Fibroblast of lung (primary cell): ENCODE results near the gene ITGAE. TPM values are rescaled to one million over a fixed set of nuclear protein-coding genes. Genes with fewer than 3 reads are reported as not detected.

ENCODE experiments used
- DNase-seq, 2 donors: peaks; one replicate each; pipeline versions ENCODE4 v3.0.0 to v3.0.0-alpha.2; 2010; ENCODE audit warnings: low read depth in 2 of 2
- H2AFZ ChIP-seq: 2 replicates; pipeline ENCODE4 v1.5.1; 2012; ENCODE audit warnings: low read length, control low read depth, inconsistent platforms
- H3K27ac ChIP-seq: 2 replicates; pipeline ENCODE4 v1.5.1; 2011; ENCODE audit warnings: low read length, control low read depth; ENCODE audit not compliant: insufficient read depth
- H3K27me3 ChIP-seq: 2 replicates; pipeline ENCODE4 v1.5.1; 2011; ENCODE audit warnings: mild to moderate bottlenecking, low read length; ENCODE audit not compliant: control insufficient read depth, insufficient read depth
- H3K36me3 ChIP-seq: 2 replicates; pipeline ENCODE4 v1.5.1; 2011; ENCODE audit warnings: low read length; ENCODE audit not compliant: control insufficient read depth, insufficient read depth
- H3K4me1 ChIP-seq: 2 replicates; pipeline ENCODE4 v1.5.1; 2011; ENCODE audit warnings: low read length; ENCODE audit not compliant: control insufficient read depth, insufficient read depth; ENCODE audit errors: extremely low read depth
- H3K4me2 ChIP-seq: 2 replicates; pipeline ENCODE4 v1.5.1; 2011; ENCODE audit warnings: low read length, control low read depth; ENCODE audit not compliant: insufficient read depth; ENCODE audit errors: extremely low read depth
- H3K4me3 ChIP-seq, 4 experiments: fragments of 200-600 bp in 1 of 4; sonication (generic) in 1 of 4; replicated peaks in 1 of 4; 2 replicates each; pipeline ENCODE4 v1.5.1; 2011 to 2016; ENCODE audit warnings: low read length in 4 of 4, low read depth in 3 of 4, mild to moderate bottlenecking in 3 of 4, control low read depth in 2 of 4, inconsistent platforms in 1 of 4, mixed read lengths in 1 of 4; ENCODE audit not compliant: insufficient read depth in 1 of 4; ENCODE audit errors: control extremely low read depth in 1 of 4
- H3K79me2 ChIP-seq: 2 replicates; pipeline ENCODE4 v1.5.1; 2012; ENCODE audit warnings: mild to moderate bottlenecking, low read length, inconsistent platforms; ENCODE audit not compliant: control insufficient read depth, insufficient read depth
- H3K9ac ChIP-seq: 2 replicates; pipeline ENCODE4 v1.5.1; 2011; ENCODE audit warnings: mild to moderate bottlenecking, low read length, control low read depth; ENCODE audit not compliant: insufficient read depth
- H3K9me3 ChIP-seq: 2 replicates; pipeline ENCODE4 v1.5.1; 2012; ENCODE audit warnings: low read depth, low read length; ENCODE audit not compliant: control insufficient read depth, insufficient read depth
- H4K20me1 ChIP-seq: 2 replicates; pipeline ENCODE4 v1.5.1; 2011; ENCODE audit warnings: low read length; ENCODE audit not compliant: control insufficient read depth, insufficient read depth; ENCODE audit errors: extremely low read depth
- CTCF ChIP-seq, 2 donors: IDR thresholded peaks in 1 of 2; conservative IDR thresholded peaks in 1 of 2; 1 replicate in 1 of 2; 2 replicates in 1 of 2; pipeline ENCODE4 v1.5.1; 2011 to 2012; ENCODE audit warnings: low read length in 2 of 2, control low read depth in 1 of 2, inconsistent platforms in 1 of 2, low read depth in 1 of 2, mild to moderate bottlenecking in 1 of 2
- EZH2 ChIP-seq: IDR thresholded peaks from 2 replicates; pipeline ENCODE4 v1.5.1; 2012; ENCODE audit warnings: low read length, control low read depth, mild to moderate bottlenecking; ENCODE audit errors: missing control alignments
- polyA plus RNA-seq, 2 donors: library from polyadenylated mRNA; depleted of rRNA in 1 of 2; stranded (reverse) in 1 of 2; unstranded in 1 of 2; fragments of >200 nt; gene quantifications; 2 replicates each; pipeline ENCODE4 v1.2.1, GENCODE V29; 2011 to 2012; ENCODE audit warnings: missing spikeins in 1 of 2
- total RNA-seq: library from RNA; depleted of rRNA; stranded (reverse); fragments of >200 nt; gene quantifications from 2 replicates; pipeline ENCODE4 v1.2.1, GENCODE V29; 2014

Gene ITGAE
- total and polyA plus RNA-seq, 2 donors (not counting 1 experiment from before 2014, with no cell fraction given): 29.7 to 72.5 TPM

- no peak for DNase-seq
- Histone ChIP-seq H3K27me3 (no peaks in the 10 kb centered on the region), H2AFZ (no peak overlapping the region), H3K36me3 (no peaks in the 10 kb centered on the region), H3K9me3 (no peaks in the 10 kb centered on the region), H4K20me1 (no peaks in the 10 kb centered on the region), H3K9ac (no peak overlapping the region), H3K4me3 (no peak overlapping the region), H3K4me1 (no peaks in the 10 kb centered on the region), H3K27ac (no peak overlapping the region), H3K4me2 (no peak overlapping the region), H3K79me2 (no peaks in the 10 kb centered on the region)
- TF ChIP-seq EZH2 (no peak), CTCF (conservative IDR thresholded peaks at IDR 0.05 in 1 of 2, IDR thresholded peaks at IDR 0.05 in 1 of 2; ENCODE audit: low read depth in 1 of 2, low read length in 2 of 2) (no peak)
These were observed 119.4 kb downstream of the ITGAE start for GRCh38 chr17:3681565-3681964.

DNA sequence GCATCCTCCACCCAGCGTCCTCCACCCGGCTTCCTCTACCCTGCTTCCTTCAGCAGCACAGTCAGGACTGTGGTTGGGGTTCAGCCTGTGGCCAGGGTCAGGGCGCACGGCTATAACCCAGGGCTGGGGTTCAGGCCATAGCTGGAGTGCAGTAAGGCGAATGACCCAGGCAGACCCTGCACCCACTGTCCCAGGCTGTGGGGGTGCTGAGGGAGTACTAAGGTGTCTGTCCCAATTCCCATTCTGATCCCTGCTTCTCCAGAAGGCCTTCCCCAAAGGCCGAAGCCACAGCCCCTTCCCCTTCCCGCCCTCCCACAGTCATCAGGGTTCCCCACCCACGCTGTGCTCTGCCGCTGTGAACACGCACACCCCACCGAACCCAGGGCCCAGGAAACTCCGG is 119.9 kb downstream of the ITGAE start:
- TF ChIP-seq CTCF (conservative IDR thresholded peaks at IDR 0.05 in 1 of 2, IDR thresholded peaks at IDR 0.05 in 1 of 2; ENCODE audit: low read depth in 1 of 2, low read length in 2 of 2) (no peak), EZH2 (no peak)
- Histone ChIP-seq H3K27ac (no peak overlapping the region), H3K9me3 (no peaks in the 10 kb centered on the region)

DNA sequence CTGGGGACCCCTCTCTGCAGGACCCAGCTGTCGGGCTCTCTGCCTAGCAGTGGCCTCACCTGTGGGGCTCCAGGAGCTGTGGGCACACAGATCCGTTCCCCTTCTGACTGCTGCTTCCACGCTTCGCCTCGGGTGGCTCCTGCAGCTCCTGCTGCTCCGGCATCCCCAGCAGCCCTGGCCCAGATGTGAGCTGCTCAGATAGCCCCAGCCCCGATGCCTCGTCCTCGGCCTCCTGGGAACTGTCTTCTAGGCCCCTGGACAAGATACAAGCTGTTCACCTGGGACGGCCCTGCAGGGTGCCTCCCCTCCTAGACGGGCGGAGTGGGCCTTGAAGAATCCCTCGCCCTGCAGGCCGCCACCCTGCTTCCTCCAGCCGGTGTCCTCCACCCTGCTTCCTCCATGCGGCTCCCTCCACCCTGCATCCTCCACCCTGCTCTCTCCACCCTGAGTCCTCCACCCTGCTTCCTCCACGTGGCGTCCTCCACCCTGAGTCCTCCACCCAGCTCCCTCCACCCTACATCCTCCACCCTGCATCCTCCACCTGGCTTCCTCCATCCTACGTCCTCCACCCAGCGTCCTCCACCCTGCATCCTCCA is 121.4 kb downstream of the ITGAE start:
- DNase-seq: no peak
- no peaks in the 10 kb centered on the region for H4K20me1 ChIP-seq
- no peaks in the 10 kb centered on the region for H3K27me3 ChIP-seq
- H3K9me3 ChIP-seq: no peaks in the 10 kb centered on the region
- H3K4me3 ChIP-seq: no peak overlapping the region
- H3K4me1 ChIP-seq: no peaks in the 10 kb centered on the region
- no peak for TF ChIP-seq EZH2
- no peak for TF ChIP-seq CTCF (conservative IDR thresholded peaks at IDR 0.05 in 1 of 2, IDR thresholded peaks at IDR 0.05 in 1 of 2; ENCODE audit: low read depth in 1 of 2, low read length in 2 of 2)
- no peak overlapping the region for H2AFZ ChIP-seq
- H3K9ac ChIP-seq: no peak overlapping the region
- no peaks in the 10 kb centered on the region for H3K79me2 ChIP-seq
- H3K4me2 ChIP-seq: no peak overlapping the region
- no peak overlapping the region for H3K27ac ChIP-seq
- H3K36me3 ChIP-seq: no peaks in the 10 kb centered on the region

More for the DNA sequence above, 119.9 kb downstream of the ITGAE start:
- H3K4me3 ChIP-seq: no peak overlapping the region
- no peak overlapping the region for H3K4me2 ChIP-seq
- no peaks in the 10 kb centered on the region for H3K36me3 ChIP-seq
- H3K4me1 ChIP-seq: no peaks in the 10 kb centered on the region
- H3K79me2 ChIP-seq: no peaks in the 10 kb centered on the region
- H2AFZ ChIP-seq: no peak overlapping the region
- no peaks in the 10 kb centered on the region for H4K20me1 ChIP-seq
- no peak overlapping the region for H3K9ac ChIP-seq
- no peak for DNase-seq
- H3K27me3 ChIP-seq: no peaks in the 10 kb centered on the region
